Esophagus mucosa (tissue), 1 donor: ENCODE measurements around the gene IMMP2L. TPM values are rescaled to one million over a fixed set of nuclear protein-coding genes. Genes with fewer than 3 reads are reported as not detected.
"Not testable (repeated sequence)": the region's sequence is repeated elsewhere in the genome, so short reads cannot be mapped to it uniquely, and the experiment has no call there.

ENCODE experiments used
- ATAC-seq: fragments of 200-7000 bp; cut with Tn5 transposase; one replicate; pipeline ENCODE4 v1.9.1; 2020
- total RNA-seq: library from RNA; stranded (reverse); gene quantifications from one replicate; pipeline ENCODE4 v1.2.4, GENCODE V29; 2023
- donor health status: DM: yes; HTN: yes; CAD: no.

The IMMP2L gene
- 8.8 TPM for total RNA-seq

- peak; percentile 99 for ATAC-seq
Observed at GRCh38 chr7:111561904-111562732, at the start of gene IMMP2L. IMMP2L (minus strand) TSS chr7:111562492.

- ATAC-seq: not testable (repeated sequence)
Observed at GRCh38 chr7:111609483-111610254, 47.4 kb upstream of the IMMP2L start.

GRCh38 chr7:111607621-111608020 is 45.3 kb upstream of the IMMP2L start:
- ATAC-seq: no peak

- ATAC-seq: no peak
Observed at GRCh38 chr7:111605246-111605645, 43.0 kb upstream of the IMMP2L start.

- ATAC-seq: no peak
Observed at GRCh38 chr7:111600091-111600490, 37.8 kb upstream of the IMMP2L start.

GRCh38 chr7:111595780-111596179 is 33.5 kb upstream of the IMMP2L start:
- no peak for ATAC-seq

- no peak for ATAC-seq
Observed at GRCh38 chr7:111594602-111595001, 32.3 kb upstream of the IMMP2L start.

GRCh38 chr7:111593343-111593742 is 31.1 kb upstream of the IMMP2L start:
- ATAC-seq: no peak

- ATAC-seq: no peak
Observed at GRCh38 chr7:111588065-111588433, 25.8 kb upstream of the IMMP2L start.

- no peak for ATAC-seq
Observed at GRCh38 chr7:111587410-111588064, 25.2 kb upstream of the IMMP2L start.

- ATAC-seq: no peak
Observed at GRCh38 chr7:111586711-111587409, 24.6 kb upstream of the IMMP2L start.

- not testable (repeated sequence) for ATAC-seq
Observed at GRCh38 chr7:111581784-111582488, 19.6 kb upstream of the IMMP2L start.

- ATAC-seq: not testable (repeated sequence)
Observed at GRCh38 chr7:111581207-111581606, 18.9 kb upstream of the IMMP2L start.

- ATAC-seq: no peak
Observed at GRCh38 chr7:111578754-111579153, 16.5 kb upstream of the IMMP2L start.

- ATAC-seq: no peak
Observed at GRCh38 chr7:111571720-111572119, 9.4 kb upstream of the IMMP2L start.

- no peak for ATAC-seq
Observed at GRCh38 chr7:111568870-111569462, 6.7 kb upstream of the IMMP2L start.

- no peak for ATAC-seq
Observed at GRCh38 chr7:111568419-111568818, 6.1 kb upstream of the IMMP2L start.

- no peak for ATAC-seq
Observed at GRCh38 chr7:111564078-111564477, 1.8 kb upstream of the IMMP2L start.

- no peak for ATAC-seq
Observed at GRCh38 chr7:111561654-111561903, 713 bp downstream of the IMMP2L start.

GRCh38 chr7:111560773-111561653 is 1.3 kb downstream of the IMMP2L start:
- no peak for ATAC-seq

- ATAC-seq: no peak
Observed at GRCh38 chr7:111558991-111559390, 3.3 kb downstream of the IMMP2L start.
